ENCODE measurements around the gene CSTF2.

GRCh38 chrX:100880368-100880767, 60.2 kb downstream of the CSTF2 start:
- TF ChIP-seq CTCF (IDR thresholded peaks at IDR 0.05 in 4 of 5, conservative IDR thresholded peaks at IDR 0.05 in 1 of 5) (no peak), POLR2A (IDR thresholded peaks at IDR 0.05) (no peak)
